ENCODE data around the gene HIVEP3.
A peak's percentile ranks its signal among the peaks of the same experiment; 100 is the strongest.

Gene HIVEP3

DNA sequence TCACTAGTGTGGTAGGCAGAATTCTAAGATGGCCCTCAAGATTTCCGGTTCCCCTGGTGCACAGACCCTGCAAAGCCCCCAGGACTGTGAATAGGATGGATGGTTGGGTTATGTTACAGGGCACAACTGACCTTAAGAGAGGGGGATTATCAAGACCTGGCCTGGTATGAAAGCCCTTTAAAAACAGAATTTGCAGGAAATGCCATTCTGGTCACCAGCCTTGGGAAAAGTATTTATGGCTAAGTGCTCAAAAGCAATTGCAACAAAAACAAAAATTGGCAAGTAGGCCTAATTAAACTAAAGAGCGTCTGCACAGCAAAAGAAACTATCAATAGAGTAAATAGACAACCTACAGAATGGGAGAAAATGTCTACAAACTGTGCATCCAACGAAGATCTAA lies 289.6 kb downstream of the HIVEP3 start:
- H3K27me3 Mint-ChIP-seq = no peaks in the 10 kb centered on the region
- H3K27ac Mint-ChIP-seq = no peak overlapping the region
- no peak for ATAC-seq
- H3K4me3 Mint-ChIP-seq = no peak overlapping the region
- H3K9me3 Mint-ChIP-seq = no peaks in the 10 kb centered on the region
- no peak for DNase-seq
- peaks cover 81% of the 10 kb centered on the region for H3K4me1 Mint-ChIP-seq

DNA sequence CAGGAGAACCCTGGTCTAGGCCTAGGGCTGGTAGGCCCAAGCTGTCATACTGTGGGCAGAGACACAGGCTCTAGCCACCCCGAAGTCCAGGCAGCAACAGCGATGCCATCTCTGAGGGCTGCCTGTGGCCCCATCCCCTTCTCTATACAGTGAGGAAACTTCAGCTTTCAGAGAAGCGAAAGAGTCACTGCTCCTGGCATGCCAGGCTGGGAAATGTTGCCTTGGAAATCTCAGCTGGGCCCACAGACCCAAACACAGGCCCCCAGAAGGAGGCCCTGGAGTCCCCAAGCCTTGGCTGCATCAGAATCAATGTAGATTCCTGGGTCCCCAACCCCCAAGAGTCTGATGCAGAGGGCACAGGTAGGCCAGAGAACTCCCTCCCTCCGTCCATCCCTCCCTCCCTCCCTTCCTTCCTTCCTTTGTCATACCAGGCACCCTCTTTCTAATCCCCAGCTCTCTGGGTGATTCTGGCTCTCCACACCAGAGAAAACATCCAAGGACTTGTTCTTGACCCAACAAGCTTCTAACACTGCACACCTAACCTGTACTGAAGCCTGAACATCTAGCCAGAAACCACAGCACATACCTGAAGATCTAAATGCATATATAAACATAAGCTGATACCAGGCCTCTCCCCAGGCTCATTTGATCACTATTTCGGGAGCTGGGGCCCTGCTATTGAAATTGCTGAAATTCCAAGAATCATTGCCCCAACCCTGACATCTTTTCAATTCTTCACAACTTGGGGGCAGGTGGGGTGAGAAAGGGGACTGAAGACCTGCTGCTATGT lies 291.0 kb downstream of the HIVEP3 start:
- DNase-seq (peak in 1 of 2 donors; percentile 4), ATAC-seq (no peak)
- H3K27me3 Mint-ChIP-seq = no peaks in the 10 kb centered on the region
- H3K9me3 Mint-ChIP-seq = no peaks in the 10 kb centered on the region
- peaks cover 81% of the 10 kb centered on the region for H3K4me1 Mint-ChIP-seq
- H3K27ac Mint-ChIP-seq = peak overlapping the region; percentile 57 to 69
- H3K4me3 Mint-ChIP-seq = no peak overlapping the region

DNA sequence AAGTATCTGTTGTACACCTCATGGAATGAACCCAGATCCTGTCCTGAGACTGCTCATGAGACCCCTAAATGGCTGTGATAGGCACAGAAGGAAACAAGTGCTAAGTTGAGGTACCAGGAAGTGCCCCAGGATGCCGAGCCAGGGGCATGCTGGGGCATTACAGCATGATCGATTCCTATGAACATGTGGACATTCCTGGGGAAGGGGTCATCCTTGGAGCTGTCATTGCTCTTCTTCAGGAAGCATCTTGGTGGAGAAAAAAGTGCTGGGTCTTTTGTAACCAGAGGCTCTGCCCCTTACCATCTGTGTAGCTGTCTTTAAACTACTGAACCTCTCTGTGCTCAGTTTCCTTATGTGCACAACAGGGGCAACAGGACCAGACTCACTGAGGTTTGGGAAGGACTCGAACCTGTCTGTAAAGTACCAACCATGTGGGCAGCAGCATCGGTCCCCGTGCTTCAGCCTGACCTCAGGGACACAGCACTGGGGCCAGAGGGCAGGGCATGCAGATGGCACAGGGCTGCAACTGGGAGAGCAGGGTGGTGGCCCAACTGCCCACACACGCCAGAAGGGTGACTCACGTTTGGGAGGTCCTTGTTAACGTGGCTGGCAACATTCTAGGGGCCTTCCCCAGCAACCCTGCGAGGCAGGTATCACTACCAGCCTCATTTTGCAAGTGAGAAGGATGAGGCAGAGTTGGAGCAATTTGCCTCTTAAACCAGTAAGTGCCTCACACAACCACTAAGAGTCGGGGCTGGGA lies 291.9 kb downstream of the HIVEP3 start:
- Mint-ChIP-seq H3K9me3 (no peaks in the 10 kb centered on the region), H3K27ac (peak overlapping the region in 1 of 2 donors; percentile 74), H3K4me3 (peak overlapping the region in 1 of 2 donors; percentile 28), H3K4me1 (peaks cover 81% of the 10 kb centered on the region), H3K27me3 (no peaks in the 10 kb centered on the region)
- ATAC-seq (peak; percentile 97), DNase-seq (peak; percentile 27 to 73)

DNA sequence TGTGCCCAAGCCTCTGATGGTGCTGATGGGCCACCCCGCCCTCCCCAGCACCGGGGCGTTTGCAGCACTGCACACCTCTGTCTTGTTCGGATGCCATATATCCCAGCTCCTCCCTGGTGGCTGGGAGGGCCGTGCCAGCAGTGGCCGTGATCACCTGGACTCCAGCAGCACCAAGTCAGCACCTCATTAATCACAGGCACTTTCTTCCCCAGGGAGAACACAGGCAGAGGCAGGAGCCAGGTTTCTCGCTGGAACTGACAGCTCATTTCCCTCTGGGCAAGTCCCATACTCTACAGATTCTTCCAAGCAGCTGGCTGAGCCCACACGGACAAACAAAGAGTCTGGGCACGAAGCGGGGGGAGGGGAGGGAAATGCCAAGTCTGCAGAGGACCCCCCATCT lies 292.6 kb downstream of the HIVEP3 start:
- peak in 1 of 2 donors; percentile 6 for DNase-seq

DNA sequence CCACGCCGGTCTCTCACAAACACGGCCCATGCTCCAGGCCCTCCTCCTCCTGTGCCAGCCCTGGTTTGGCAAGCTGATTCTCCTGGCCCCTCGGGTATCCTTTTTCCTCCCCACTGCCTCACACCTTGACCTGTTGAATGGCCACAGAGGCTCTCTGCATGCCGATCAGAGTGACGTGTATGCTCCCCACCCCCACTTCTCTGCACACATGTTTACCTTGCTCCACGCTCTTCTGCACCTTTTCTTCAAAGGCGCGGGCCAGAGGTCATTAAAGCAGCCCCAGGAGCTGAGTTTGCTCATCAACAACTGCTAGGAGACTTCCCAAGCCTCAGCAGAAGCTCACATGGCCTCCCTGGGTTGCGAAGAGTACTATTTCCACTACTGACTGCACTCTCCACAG lies 295.0 kb downstream of the HIVEP3 start:
- Mint-ChIP-seq H3K27ac (peak overlapping the region; percentile 30 to 78), H3K4me3 (peak overlapping the region; percentile 46 to 48), H3K9me3 (no peaks in the 10 kb centered on the region), H3K4me1 (peaks cover 82% of the 10 kb centered on the region), H3K27me3 (no peaks in the 10 kb centered on the region)
- DNase-seq = no peak
- no peak for ATAC-seq

More for the DNA sequence above, 292.6 kb downstream of the HIVEP3 start:
- H3K9me3 Mint-ChIP-seq = no peaks in the 10 kb centered on the region
- H3K27ac Mint-ChIP-seq = no peak overlapping the region
- no peak for ATAC-seq
- H3K4me3 Mint-ChIP-seq = no peak overlapping the region
- H3K4me1 Mint-ChIP-seq = peaks cover 81% of the 10 kb centered on the region
- no peaks in the 10 kb centered on the region for H3K27me3 Mint-ChIP-seq

DNA sequence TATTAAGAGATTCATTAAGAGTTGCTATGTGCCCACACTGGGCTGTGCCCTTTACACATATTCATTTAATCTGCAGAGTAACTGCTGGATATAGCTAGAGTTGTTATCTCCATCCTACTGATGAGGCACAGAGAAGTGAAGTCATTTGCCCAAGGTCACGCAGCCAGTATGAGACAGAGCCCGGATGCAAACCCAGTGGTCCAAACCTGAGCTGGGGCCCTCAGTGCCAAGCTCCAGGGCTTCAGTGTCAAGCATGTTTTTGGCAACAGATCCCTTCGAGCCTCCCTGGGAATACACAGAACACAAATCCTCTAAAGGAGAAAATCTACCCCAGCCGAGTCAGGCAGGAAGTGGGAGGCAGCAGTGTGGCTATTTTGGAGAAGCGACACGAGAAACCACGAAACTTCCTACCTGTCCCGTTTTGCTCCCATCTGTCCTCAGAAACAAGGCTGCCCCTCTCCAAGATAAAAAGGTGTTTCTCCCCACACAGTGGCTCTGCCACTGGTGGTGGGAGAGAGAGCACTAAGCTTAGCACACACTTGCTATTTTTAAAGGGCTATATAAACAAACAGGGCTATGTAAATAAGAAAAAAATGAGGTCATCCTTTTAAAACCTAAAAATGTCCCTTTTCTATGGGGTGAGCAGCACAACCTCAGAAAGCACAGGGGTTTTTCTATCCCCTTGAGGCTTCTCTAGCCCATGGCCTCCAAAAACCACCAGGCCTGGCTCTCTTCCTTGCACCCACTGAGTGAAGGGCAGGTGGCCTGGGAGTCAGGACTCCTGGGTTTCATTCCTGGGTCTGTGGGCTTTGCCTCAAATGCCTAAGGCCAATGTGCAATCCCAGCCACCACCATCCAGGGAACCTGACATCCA lies 295.6 kb downstream of the HIVEP3 start:
- Mint-ChIP-seq H3K27me3 (no peaks in the 10 kb centered on the region), H3K27ac (peak overlapping the region in 1 of 2 donors; percentile 47), H3K4me3 (peak overlapping the region in 1 of 2 donors; percentile 48), H3K9me3 (no peaks in the 10 kb centered on the region), H3K4me1 (peaks cover 76% of the 10 kb centered on the region)
- peak in 1 of 2 donors; percentile 9 for DNase-seq
- ATAC-seq = peak; percentile 55

DNA sequence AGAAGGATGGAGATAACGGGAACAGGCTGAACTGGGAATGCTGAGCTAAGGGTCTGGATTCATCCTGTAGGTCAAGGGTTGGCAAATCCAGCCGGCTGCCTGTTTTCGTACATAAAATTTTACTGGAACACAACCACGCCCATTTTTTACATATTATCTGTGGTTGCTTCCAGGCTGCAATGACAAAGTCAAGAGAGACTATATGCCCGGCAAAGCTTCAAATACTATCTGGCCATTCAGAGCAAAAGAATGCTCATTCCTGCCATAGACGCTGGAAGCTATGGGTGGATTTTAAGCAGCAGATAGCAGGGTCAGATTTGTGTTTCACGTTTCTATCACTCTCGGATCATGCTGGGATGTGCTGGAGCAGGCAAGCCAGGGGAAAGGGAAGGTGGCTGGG lies 296.3 kb downstream of the HIVEP3 start:
- ATAC-seq = no peak
- peak in 1 of 2 donors; percentile 1 for DNase-seq
- Mint-ChIP-seq H3K27ac (no peak overlapping the region), H3K4me1 (peaks cover 69% of the 10 kb centered on the region), H3K9me3 (no peaks in the 10 kb centered on the region), H3K27me3 (no peaks in the 10 kb centered on the region), H3K4me3 (no peak overlapping the region)

DNA sequence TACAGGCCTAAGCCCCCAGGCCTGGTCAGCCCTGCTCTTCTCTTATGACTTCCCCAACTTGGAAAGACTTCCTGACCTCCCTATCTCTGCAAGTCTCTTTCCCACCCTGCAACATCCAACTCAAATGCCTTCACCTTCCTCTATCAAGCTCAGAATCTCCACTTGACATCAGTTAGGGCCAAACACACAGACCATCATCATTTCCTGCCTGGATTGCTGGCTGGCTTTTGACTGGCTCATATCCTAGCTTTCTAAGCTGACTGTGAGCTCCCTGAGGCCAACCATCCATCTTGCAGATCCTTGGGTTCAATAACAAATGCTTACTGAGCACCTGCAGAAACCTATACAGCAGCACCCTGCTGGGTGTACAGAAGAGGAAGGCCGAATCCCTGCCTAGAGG lies 296.9 kb downstream of the HIVEP3 start:
- Mint-ChIP-seq H3K27me3 (no peaks in the 10 kb centered on the region), H3K4me1 (peaks cover 63% of the 10 kb centered on the region), H3K27ac (peak overlapping the region in 1 of 2 donors; percentile 4), H3K9me3 (no peaks in the 10 kb centered on the region), H3K4me3 (no peak overlapping the region)
- DNase-seq = peak in 1 of 2 donors; percentile 4
- no peak for ATAC-seq

DNA sequence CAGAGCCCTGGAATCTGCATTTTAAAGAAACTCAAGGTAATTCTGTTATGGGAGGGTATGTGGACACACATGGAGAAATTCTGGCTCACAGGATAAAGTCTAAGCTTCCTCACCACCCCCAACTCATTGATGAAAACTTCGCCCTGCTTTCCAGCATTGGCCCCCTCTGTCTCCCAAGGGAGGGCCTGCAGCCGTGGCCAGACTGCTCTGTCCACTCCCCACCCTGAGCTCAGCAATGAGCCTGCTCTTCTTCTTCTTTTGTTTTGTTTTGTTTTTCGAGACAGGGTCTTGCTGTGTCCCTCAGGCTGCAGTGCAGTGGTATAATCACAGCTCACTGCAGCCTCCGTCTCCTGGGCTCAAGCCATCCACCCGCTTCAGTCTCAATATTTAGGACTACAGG lies 297.5 kb downstream of the HIVEP3 start:
- Mint-ChIP-seq H3K27me3 (no peaks in the 10 kb centered on the region), H3K27ac (peak overlapping the region in 1 of 2 donors; percentile 44), H3K4me1 (peaks cover 62% of the 10 kb centered on the region), H3K9me3 (no peaks in the 10 kb centered on the region), H3K4me3 (no peak overlapping the region)
- DNase-seq (peak in 1 of 2 donors; percentile 2), ATAC-seq (no peak)

DNA sequence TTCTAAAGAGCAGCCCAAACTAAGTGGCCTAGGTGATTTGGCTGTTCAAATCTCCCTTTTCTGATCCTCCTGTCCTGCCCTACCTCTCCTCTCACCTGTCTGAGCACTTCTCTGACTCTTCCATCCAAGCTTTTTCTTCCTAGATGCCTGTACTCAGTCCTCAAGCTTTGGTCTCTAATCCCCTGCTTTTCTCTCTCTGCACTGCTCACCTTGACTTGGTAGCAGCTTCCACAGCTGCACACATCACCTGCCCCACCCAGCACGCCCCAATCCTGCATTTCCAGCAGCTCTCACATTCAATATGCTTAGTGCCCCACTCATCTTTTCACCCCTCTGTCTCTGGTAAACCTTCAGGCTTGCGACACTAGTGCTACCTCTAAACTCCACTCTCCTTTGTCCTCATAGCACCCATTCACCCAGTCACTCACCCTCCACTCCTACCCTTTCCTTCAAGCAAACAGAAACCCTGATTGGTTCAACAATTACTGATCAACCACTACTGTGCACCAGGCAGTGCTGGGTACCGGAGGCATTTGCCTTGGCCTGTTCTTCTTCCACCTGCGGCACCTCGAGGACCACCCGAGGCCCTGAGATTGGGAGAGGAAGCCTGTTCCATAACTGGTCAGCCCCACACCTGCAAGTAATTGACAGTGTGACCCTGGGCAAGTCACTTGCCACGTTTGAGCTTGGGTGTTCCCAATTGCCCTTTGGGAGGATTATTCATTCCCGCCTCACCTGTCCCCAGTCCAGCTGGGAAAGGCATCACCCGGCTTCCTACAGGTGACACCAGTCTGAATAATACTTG lies 298.2 kb downstream of the HIVEP3 start:
- no peaks in the 10 kb centered on the region for H3K27me3 Mint-ChIP-seq
- no peak overlapping the region for H3K4me3 Mint-ChIP-seq
- H3K27ac Mint-ChIP-seq = no peak overlapping the region
- peaks cover 64% of the 10 kb centered on the region for H3K4me1 Mint-ChIP-seq
- H3K9me3 Mint-ChIP-seq = no peaks in the 10 kb centered on the region
- no peak for ATAC-seq
- peak in 1 of 2 donors; percentile 2 for DNase-seq

DNA sequence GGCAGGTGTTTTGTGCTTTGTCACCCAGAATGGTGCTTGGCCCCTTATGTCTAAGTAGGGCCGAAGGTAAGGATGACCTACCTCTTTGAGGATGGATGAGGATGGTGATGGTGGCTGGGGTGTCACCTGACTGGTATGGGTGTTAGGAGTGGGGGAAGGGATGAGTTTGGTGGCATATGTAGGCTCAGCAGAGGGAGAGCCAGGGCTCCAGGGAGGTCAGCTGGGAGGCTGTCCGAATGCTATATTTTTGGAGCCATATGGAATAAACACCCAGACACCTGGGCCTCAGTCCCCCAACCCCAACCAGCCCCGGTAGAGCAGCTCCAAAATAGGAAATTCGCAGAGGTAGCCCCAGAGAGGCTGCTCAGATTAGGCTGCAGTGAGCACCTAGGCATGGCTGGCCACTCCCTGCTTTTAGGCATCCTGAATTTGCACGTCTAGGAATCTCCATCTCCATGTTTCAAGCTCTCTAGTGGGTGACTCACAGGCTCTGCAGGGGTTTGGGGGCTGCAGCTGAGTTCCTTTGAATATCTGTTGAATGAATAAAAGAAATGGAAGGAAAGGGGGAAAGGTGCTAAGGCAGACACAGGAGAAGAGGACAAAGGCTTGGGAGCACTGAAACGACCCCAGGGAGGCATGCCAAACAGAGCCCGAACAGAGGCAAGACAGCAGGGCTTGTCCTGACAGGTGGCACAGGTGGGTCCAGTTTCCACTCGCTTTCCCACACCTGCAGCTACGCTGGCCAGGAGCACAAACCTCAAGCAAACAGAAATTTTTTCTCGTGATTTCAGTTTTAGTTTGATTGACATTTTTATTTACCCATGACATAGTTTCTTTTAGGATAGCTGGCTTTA lies 299.0 kb downstream of the HIVEP3 start:
- Mint-ChIP-seq H3K4me3 (no peak overlapping the region), H3K27me3 (no peaks in the 10 kb centered on the region), H3K9me3 (no peaks in the 10 kb centered on the region), H3K27ac (no peak overlapping the region), H3K4me1 (peaks cover 69% of the 10 kb centered on the region)
- DNase-seq (no peak), ATAC-seq (no peak)

DNA sequence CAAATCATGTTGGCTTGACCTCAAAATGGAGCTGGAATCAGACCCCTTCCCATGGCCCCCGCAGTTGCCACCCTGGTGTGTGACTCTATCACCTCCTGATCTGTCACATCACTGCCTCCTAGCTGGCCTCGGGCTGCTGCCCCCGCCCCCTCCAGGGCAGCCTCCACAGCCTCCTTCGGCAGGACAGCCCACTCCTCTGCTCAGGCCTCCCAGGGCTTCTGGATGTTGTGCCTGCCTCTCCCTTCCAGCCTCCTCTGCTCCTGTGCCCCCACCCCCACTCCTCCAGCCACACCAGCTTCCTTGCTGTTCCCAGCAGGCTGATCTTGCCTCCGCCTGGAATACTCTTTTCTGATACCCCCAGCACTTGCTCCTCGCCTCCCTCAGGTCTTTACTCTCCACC lies 299.9 kb downstream of the HIVEP3 start:
- no peak overlapping the region for H3K27ac Mint-ChIP-seq
- DNase-seq (no peak), ATAC-seq (no peak)
- no peaks in the 10 kb centered on the region for H3K9me3 Mint-ChIP-seq
- no peaks in the 10 kb centered on the region for H3K27me3 Mint-ChIP-seq
- H3K4me1 Mint-ChIP-seq = peaks cover 65% of the 10 kb centered on the region
- H3K4me3 Mint-ChIP-seq = no peak overlapping the region

DNA sequence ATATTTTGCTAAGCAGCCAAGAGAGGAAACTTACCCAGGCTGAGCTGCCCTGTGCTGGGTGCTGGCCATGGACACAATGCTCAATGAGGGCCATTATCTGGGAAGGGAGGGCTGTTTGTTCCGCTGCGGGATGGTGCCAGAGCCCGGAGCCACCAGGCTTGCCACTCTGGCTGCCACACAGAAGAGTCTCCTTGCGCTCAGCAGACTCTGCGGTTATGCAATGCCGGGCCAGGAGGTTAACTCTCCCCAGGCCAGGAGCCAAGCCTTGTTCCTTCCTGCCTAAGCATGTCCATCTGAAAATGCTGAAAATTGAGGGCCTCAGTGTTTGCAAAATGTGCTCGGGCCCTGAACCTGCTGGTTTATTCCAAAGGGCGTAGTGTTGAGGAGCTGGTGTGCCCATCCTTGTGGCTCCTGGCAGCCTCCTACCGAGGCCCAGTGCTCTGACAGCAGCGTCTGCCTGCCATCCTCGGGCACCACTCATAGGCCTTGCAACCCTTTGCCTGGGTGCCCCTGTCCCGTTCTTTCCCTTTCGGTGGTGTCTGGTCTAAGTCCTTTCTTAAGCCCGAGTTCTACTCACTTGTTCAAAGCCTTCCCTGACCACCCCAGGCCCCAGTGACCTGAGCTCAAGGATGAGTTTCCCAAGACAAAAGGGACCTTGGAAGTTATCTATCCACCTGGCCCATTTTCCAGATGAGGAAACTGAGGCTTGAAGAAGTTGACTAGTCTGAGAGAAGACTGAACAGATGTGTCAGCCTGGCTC lies 300.5 kb downstream of the HIVEP3 start:
- ATAC-seq = no peak
- Mint-ChIP-seq H3K4me1 (peaks cover 63% of the 10 kb centered on the region), H3K27ac (no peak overlapping the region), H3K9me3 (no peaks in the 10 kb centered on the region), H3K4me3 (no peak overlapping the region), H3K27me3 (no peaks in the 10 kb centered on the region)
- DNase-seq = no peak
